Transverse colon (tissue), 4 donors: ENCODE results near the gene STEAP2. TPM values are rescaled to one million over a fixed set of nuclear protein-coding genes. Genes with fewer than 3 reads are reported as not detected.

ENCODE experiments used
- DNase-seq: peaks from one replicate; pipeline ENCODE4 v3.0.0-alpha.2; 2019
- H3K27ac ChIP-seq, 4 donors: fragments of 200-600 bp; sonication (generic); 2 replicates each; pipeline ENCODE4 v1.5.1; 2016 to 2018; ENCODE audit warnings: inconsistent platforms in 4 of 4
- H3K27me3 ChIP-seq: fragments of 200-600 bp; sonication (generic); 2 replicates; pipeline ENCODE4 v1.5.1; 2017; ENCODE audit warnings: inconsistent platforms
- H3K36me3 ChIP-seq, 4 donors: fragments of 200-600 bp; sonication (generic); 2 replicates each; pipeline ENCODE4 v1.5.1; 2017 to 2019; ENCODE audit warnings: inconsistent platforms in 4 of 4
- H3K4me1 ChIP-seq, 4 donors: fragments of 200-600 bp; sonication (generic); 2 replicates each; pipeline ENCODE4 v1.5.1; 2017 to 2020; ENCODE audit warnings: inconsistent platforms in 4 of 4
- H3K4me3 ChIP-seq, 4 donors: fragments of 200-600 bp; sonication (generic); 1 replicate in 1 of 4; 2 replicates in 3 of 4; pipeline versions ENCODE4 v1.5.1 to v1.6.1; 2017 to 2019; ENCODE audit warnings: inconsistent platforms in 4 of 4
- H3K9me3 ChIP-seq, 2 donors: fragments of 200-600 bp; sonication (generic); 2 replicates each; pipeline ENCODE4 v1.5.1; 2017 to 2019; ENCODE audit warnings: inconsistent platforms in 2 of 2
- EP300 ChIP-seq: sonication (generic); formaldehyde crosslinking; IDR thresholded peaks from one replicate; pipeline ENCODE4 v1.6.1; 2017; ENCODE audit warnings: antibody characterized with exemption, low read depth
- POLR2A ChIP-seq: fragments of 450-650 bp; IDR thresholded peaks from one replicate; pipeline ENCODE4 v1.6.1; 2016; ENCODE audit warnings: antibody characterized with exemption, mild to moderate bottlenecking, moderate library complexity
- POLR2AphosphoS5 ChIP-seq, 3 donors: sonication (generic); formaldehyde crosslinking; IDR thresholded peaks; one replicate each; pipeline ENCODE4 v1.6.1; 2016; ENCODE audit warnings: antibody characterized with exemption in 3 of 3
- WGBS, 2 donors: methylation state at CpG; one replicate each; pipeline ENCODE4 v1.1.5; 2018; ENCODE audit warnings: low coverage in 1 of 2; 5-methylcytosine and 5-hydroxymethylcytosine counted together
- in situ Hi-C, 4 donors: fragments of 200-750 bp; cut with MboI; loops; one replicate each; pipeline versions ENCODE4 v1.15.0 to v1.15.1; 2017; ENCODE audit warnings: low sequenced_read_pairs in 3 of 4, low pct_ligation_motif_present in 1 of 4, low pct_unique_long_range_greater_than_20kb in 1 of 4
- intact Hi-C: fragments of 100-400 bp; cut with DNase I; formaldehyde crosslinking; loops from one replicate; pipeline ENCODE4 v1.15.1; 2023; ENCODE audit warnings: low total_unique reads
- total RNA-seq, 4 donors: library from RNA; depleted of rRNA; stranded (reverse); fragments of >200 nt; gene quantifications; one replicate each; pipeline ENCODE4 v1.1.0, GENCODE V29; 2016
- TF ChIP-seq, protein P1 (sequence below), 5 experiments: fragments of 200-600 bp in 3 of 5; fragments of 450-650 bp in 2 of 5; sonication (generic) in 3 of 5; IDR thresholded peaks; 1 replicate in 2 of 5; 2 replicates in 3 of 5; pipeline ENCODE4 v1.5.1; 2016 to 2017; ENCODE audit warnings: antibody characterized with exemption in 5 of 5, inconsistent platforms in 3 of 5, mild to moderate bottlenecking in 2 of 5, moderate library complexity in 1 of 5

STEAP2 gene
- total RNA-seq, 4 donors from 2014 or later = 9.2 to 42.9 (median 27.9) TPM

GRCh38 chr7:90232430-90232829 lies 20.9 kb downstream of the STEAP2 start:
- no peak for DNase-seq
- Histone ChIP-seq H3K27me3 (no peaks in the 10 kb centered on the region), H3K9me3 (no peaks in the 10 kb centered on the region), H3K36me3 (peaks cover 0 to under 1% (median 0%) of the 10 kb centered on the region in 4 donors), H3K4me3 (no peak overlapping the region), H3K27ac (no peak overlapping the region), H3K4me1 (peaks cover 0 to 24% (median 9%) of the 10 kb centered on the region in 4 donors)
- 40 to 53% methylated on average over 5 of the region's 5 CpGs for WGBS, 2 donors
- intact Hi-C loops (no loop called here), in situ Hi-C loops (no loop called here)
- TF ChIP-seq, protein P1, sequence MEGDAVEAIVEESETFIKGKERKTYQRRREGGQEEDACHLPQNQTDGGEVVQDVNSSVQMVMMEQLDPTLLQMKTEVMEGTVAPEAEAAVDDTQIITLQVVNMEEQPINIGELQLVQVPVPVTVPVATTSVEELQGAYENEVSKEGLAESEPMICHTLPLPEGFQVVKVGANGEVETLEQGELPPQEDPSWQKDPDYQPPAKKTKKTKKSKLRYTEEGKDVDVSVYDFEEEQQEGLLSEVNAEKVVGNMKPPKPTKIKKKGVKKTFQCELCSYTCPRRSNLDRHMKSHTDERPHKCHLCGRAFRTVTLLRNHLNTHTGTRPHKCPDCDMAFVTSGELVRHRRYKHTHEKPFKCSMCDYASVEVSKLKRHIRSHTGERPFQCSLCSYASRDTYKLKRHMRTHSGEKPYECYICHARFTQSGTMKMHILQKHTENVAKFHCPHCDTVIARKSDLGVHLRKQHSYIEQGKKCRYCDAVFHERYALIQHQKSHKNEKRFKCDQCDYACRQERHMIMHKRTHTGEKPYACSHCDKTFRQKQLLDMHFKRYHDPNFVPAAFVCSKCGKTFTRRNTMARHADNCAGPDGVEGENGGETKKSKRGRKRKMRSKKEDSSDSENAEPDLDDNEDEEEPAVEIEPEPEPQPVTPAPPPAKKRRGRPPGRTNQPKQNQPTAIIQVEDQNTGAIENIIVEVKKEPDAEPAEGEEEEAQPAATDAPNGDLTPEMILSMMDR (IDR thresholded peaks at IDR 0.05) = no peak
- no peak for TF ChIP-seq EP300

DNA sequence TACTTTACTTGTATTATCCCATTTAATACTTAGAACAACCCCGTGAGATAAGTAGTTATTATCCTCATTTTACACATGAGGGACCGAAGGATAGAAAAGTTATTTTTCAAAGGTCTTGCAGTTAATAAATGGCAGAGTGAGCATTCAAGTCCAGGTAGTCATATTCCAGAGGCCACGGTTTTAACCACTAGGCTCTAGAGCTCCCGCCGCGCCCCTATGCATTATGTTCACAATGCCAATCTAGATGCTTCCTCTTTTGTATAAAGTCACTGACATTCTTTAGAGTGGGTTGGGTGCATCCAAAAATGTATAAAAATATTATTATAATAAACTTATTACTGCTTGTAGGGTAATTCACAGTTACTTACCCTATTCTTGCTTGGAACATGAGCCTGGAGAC lies 22.0 kb downstream of the STEAP2 start:
- Histone ChIP-seq H3K4me3 (no peak overlapping the region), H3K4me1 (peaks cover 0 to 32% (median 8%) of the 10 kb centered on the region in 4 donors), H3K9me3 (no peaks in the 10 kb centered on the region), H3K27ac (no peak overlapping the region), H3K36me3 (no peaks in the 10 kb centered on the region), H3K27me3 (no peaks in the 10 kb centered on the region)
- no peak for TF ChIP-seq POLR2A
- TF ChIP-seq, protein P1 (IDR thresholded peaks at IDR 0.05) = no peak
- TF ChIP-seq POLR2AphosphoS5 (IDR thresholded peaks at IDR 0.05) = no peak
- no peak for TF ChIP-seq EP300
- intact Hi-C loops (no loop called here), in situ Hi-C loops (no loop called here)
- 92 to 93% methylated on average over 6 of the region's 6 CpGs for WGBS, 2 donors
- DNase-seq = no peak

DNA sequence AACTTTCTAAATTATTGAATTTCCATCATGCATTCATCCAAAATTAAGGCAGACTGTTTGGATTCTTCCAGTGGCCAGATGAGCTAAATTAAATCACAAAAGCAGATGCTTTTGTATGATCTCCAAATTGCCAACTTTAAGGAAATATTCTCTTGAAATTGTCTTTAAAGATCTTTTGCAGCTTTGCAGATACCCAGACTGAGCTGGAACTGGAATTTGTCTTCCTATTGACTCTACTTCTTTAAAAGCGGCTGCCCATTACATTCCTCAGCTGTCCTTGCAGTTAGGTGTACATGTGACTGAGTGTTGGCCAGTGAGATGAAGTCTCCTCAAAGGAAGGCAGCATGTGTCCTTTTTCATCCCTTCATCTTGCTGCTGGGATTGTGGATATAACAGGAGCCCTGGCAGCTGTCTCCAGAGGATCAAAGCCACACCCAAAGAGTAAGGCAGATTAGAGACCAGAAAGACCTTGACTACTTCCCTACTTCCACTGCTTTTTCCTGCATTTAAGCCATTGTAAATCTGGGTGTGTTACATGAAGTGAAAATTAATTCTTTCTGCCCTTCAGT lies 25.3 kb downstream of the STEAP2 start:
- H3K27me3 ChIP-seq = no peaks in the 10 kb centered on the region
- intact Hi-C loops = no loop called here
- 89% methylated on average over 1 of the region's 1 CpG for WGBS, 2 donors
- H3K36me3 ChIP-seq = no peaks in the 10 kb centered on the region
- H3K4me1 ChIP-seq = peaks cover 0 to 25% (median 0%) of the 10 kb centered on the region in 4 donors
- DNase-seq = no peak
- no peak overlapping the region for H3K4me3 ChIP-seq
- TF ChIP-seq POLR2AphosphoS5 (IDR thresholded peaks at IDR 0.05) (no peak), POLR2A (no peak), EP300 (no peak)
- TF ChIP-seq, protein P1 (IDR thresholded peaks at IDR 0.05) = no peak
- H3K9me3 ChIP-seq = no peaks in the 10 kb centered on the region
- in situ Hi-C loops = no loop called here
- H3K27ac ChIP-seq = peak overlapping the region in 1 of 4 donors; percentile 8

GRCh38 chr7:90238022-90238421 lies 26.5 kb downstream of the STEAP2 start:
- no peak for TF ChIP-seq POLR2A
- TF ChIP-seq, protein P1 (IDR thresholded peaks at IDR 0.05) = no peak
- TF ChIP-seq EP300 = no peak
- TF ChIP-seq POLR2AphosphoS5 (IDR thresholded peaks at IDR 0.05) = no peak
- Histone ChIP-seq H3K27ac (no peak overlapping the region), H3K27me3 (no peaks in the 10 kb centered on the region), H3K4me3 (no peak overlapping the region), H3K9me3 (no peaks in the 10 kb centered on the region), H3K4me1 (peaks cover 0 to 25% (median under 1%) of the 10 kb centered on the region in 4 donors), H3K36me3 (no peaks in the 10 kb centered on the region)
- intact Hi-C loops = no loop called here
- 97 to 100% methylated on average over 2 of the region's 2 CpGs for WGBS, 2 donors
- DNase-seq = no peak
- in situ Hi-C loops = no loop called here
